Hepatocyte (in vitro differentiated cells): ENCODE results near the gene SMARCA2.

Source experiments
- CTCF ChIP-seq: fragments of 200-600 bp; sonication (generic); IDR thresholded peaks from 2 replicates; pipeline ENCODE4 v1.5.1; 2016; ENCODE audit warnings: antibody characterized with exemption, mild to moderate bottlenecking; ENCODE audit not compliant: poor library complexity
- EZH2 ChIP-seq: fragments of 200-600 bp; sonication (generic); IDR thresholded peaks from 2 replicates; pipeline ENCODE4 v1.6.1; 2016; ENCODE audit warnings: antibody characterized with exemption, mild to moderate bottlenecking, borderline replicate concordance
- EZH2phosphoT487 ChIP-seq: fragments of 200-600 bp; sonication (generic); IDR thresholded peaks from one replicate; pipeline ENCODE4 v1.6.1; 2018; ENCODE audit warnings: antibody characterized with exemption, mild to moderate bottlenecking, low read depth, moderate library complexity; ENCODE audit not compliant: unreplicated experiment, severe bottlenecking

- no peak for TF ChIP-seq EZH2phosphoT487
- no peak for TF ChIP-seq CTCF
- TF ChIP-seq EZH2, result no peak
Observed at GRCh38 chr9:2047916-2048315, 32.8 kb downstream of the SMARCA2 start.
